HEK293T (cell line): ENCODE data around the gene SPATS2L.

Source experiments
- ARNT ChIP-seq: fragments of 450-650 bp; IDR thresholded peaks from 2 replicates; pipeline ENCODE4 v1.6.1; 2017; ENCODE audit warnings: mild to moderate bottlenecking
- BHLHE40 ChIP-seq: fragments of 450-650 bp; IDR thresholded peaks from 2 replicates; pipeline ENCODE4 v1.6.1; 2016; ENCODE audit warnings: mild to moderate bottlenecking, moderate library complexity, borderline replicate concordance
- ELF4 ChIP-seq: fragments of 450-650 bp; IDR thresholded peaks from 2 replicates; pipeline ENCODE4 v1.6.1; 2017; ENCODE audit warnings: antibody characterized with exemption
- FOXA1 ChIP-seq: fragments of 450-650 bp; IDR thresholded peaks from 2 replicates; pipeline ENCODE4 v1.6.1; 2016; ENCODE audit warnings: mild to moderate bottlenecking
- FOXK2 ChIP-seq: fragments of 450-650 bp; IDR thresholded peaks from 2 replicates; pipeline ENCODE4 v1.6.1; 2016; ENCODE audit warnings: mild to moderate bottlenecking
- FOXM1 ChIP-seq: fragments of 450-650 bp; IDR thresholded peaks from 2 replicates; pipeline ENCODE4 v1.6.1; 2017; ENCODE audit warnings: mild to moderate bottlenecking, borderline replicate concordance
- SP1 ChIP-seq: fragments of 450-650 bp; IDR thresholded peaks from 2 replicates; pipeline ENCODE4 v1.6.1; 2017
- SUZ12 ChIP-seq: fragments of 450-650 bp; IDR thresholded peaks from 2 replicates; pipeline ENCODE4 v1.6.1; 2016; ENCODE audit warnings: mild to moderate bottlenecking
- TARDBP ChIP-seq: fragments of 450-650 bp; IDR thresholded peaks from 2 replicates; pipeline ENCODE4 v1.6.1; 2016
- ZNF384 ChIP-seq: fragments of 450-650 bp; IDR thresholded peaks from 2 replicates; pipeline ENCODE4 v1.6.1; 2016
- TF ChIP-seq, protein P1 (sequence below): fragments of 450-650 bp; IDR thresholded peaks from 2 replicates; pipeline ENCODE4 v1.6.1; 2016

GRCh38 chr2:200270732-200271131 lies 35.8 kb upstream of the SPATS2L start:
- no peak for TF ChIP-seq ARNT
- no peak for TF ChIP-seq SP1
- TF ChIP-seq FOXK2 = no peak
- TF ChIP-seq TARDBP = no peak
- no peak for TF ChIP-seq ZNF384
- TF ChIP-seq BHLHE40 = no peak
- TF ChIP-seq SUZ12 = no peak
- TF ChIP-seq, protein P1, sequence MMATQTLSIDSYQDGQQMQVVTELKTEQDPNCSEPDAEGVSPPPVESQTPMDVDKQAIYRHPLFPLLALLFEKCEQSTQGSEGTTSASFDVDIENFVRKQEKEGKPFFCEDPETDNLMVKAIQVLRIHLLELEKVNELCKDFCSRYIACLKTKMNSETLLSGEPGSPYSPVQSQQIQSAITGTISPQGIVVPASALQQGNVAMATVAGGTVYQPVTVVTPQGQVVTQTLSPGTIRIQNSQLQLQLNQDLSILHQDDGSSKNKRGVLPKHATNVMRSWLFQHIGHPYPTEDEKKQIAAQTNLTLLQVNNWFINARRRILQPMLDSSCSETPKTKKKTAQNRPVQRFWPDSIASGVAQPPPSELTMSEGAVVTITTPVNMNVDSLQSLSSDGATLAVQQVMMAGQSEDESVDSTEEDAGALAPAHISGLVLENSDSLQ = no peak
- TF ChIP-seq ELF4 = no peak
- no peak for TF ChIP-seq FOXA1
- TF ChIP-seq FOXM1 = no peak
